HG03060 (cell line): ENCODE data around the gene PPP1R14D.
A peak's percentile ranks its signal among the peaks of the same experiment; 100 is the strongest.

Experiments used
- ATAC-seq: cut with Tn5 transposase; IDR thresholded peaks from one replicate; pipeline ENCODE4 v1.9.1; 2021; ENCODE audit warnings: low read depth, moderate number of reproducible peaks; ENCODE audit not compliant: unreplicated experiment

The PPP1R14D gene

GRCh38 chr15:40823572-40824343, 4.8 kb downstream of the PPP1R14D start:
- no peak for ATAC-seq

- ATAC-seq, result no peak
These were observed 7.3 kb downstream of the PPP1R14D start for GRCh38 chr15:40821195-40821594.

GRCh38 chr15:40819048-40819447, 9.5 kb downstream of the PPP1R14D start:
- no peak for ATAC-seq

- ATAC-seq, result no peak
These were observed 13.3 kb downstream of the PPP1R14D start for GRCh38 chr15:40815042-40815698.

- ATAC-seq, result no peak
These were observed 15.6 kb downstream of the PPP1R14D start for GRCh38 chr15:40812721-40813425.

GRCh38 chr15:40808861-40809450, 19.6 kb downstream of the PPP1R14D start:
- no peak for ATAC-seq

GRCh38 chr15:40807888-40808461, 20.5 kb downstream of the PPP1R14D start:
- ATAC-seq, result no peak

GRCh38 chr15:40807028-40807887, 21.2 kb downstream of the PPP1R14D start, which contains the start of the genes DNAJC17 and ZFYVE19:
Gene DNAJC17 (minus strand): TSS chr15:40807473. CDS start chr15:40807446, 27 bp downstream.
Gene ZFYVE19 (plus strand): TSS chr15:40807089. CDS start chr15:40807590, 501 bp downstream.
- ATAC-seq, result peak; percentile 88

- no peak for ATAC-seq
These were observed 21.9 kb downstream of the PPP1R14D start for GRCh38 chr15:40806672-40807027.

- no peak for ATAC-seq
These were observed 24.8 kb downstream of the PPP1R14D start for GRCh38 chr15:40803688-40804087.

GRCh38 chr15:40803076-40803475, 25.4 kb downstream of the PPP1R14D start:
- no peak for ATAC-seq

- ATAC-seq, result no peak
These were observed 29.0 kb downstream of the PPP1R14D start for GRCh38 chr15:40799523-40799922.

GRCh38 chr15:40796512-40796911, 32.0 kb downstream of the PPP1R14D start:
- ATAC-seq, result no peak

GRCh38 chr15:40796041-40796440, 32.5 kb downstream of the PPP1R14D start:
- no peak for ATAC-seq

GRCh38 chr15:40793216-40793989, 35.1 kb downstream of the PPP1R14D start:
- no peak for ATAC-seq

GRCh38 chr15:40792394-40792793, 36.1 kb downstream of the PPP1R14D start:
- no peak for ATAC-seq

GRCh38 chr15:40790718-40791117, 37.8 kb downstream of the PPP1R14D start:
- no peak for ATAC-seq

GRCh38 chr15:40789999-40790398, 38.5 kb downstream of the PPP1R14D start:
- ATAC-seq, result no peak

- no peak for ATAC-seq
These were observed 39.4 kb downstream of the PPP1R14D start for GRCh38 chr15:40789119-40789518.
